ENCODE data around the gene ANKS1B.
A peak's percentile ranks its signal among the peaks of the same experiment; 100 is the strongest.

The ANKS1B gene

GRCh38 chr12:98698603-98699463, 1285.9 kb downstream of the ANKS1B start:
- Histone ChIP-seq H3K36me3 (peaks cover 4 to 8% (median 5%) of the 10 kb centered on the region in 3 donors), H3K4me1 (peaks cover 0 to 32% (median 12%) of the 10 kb centered on the region in 4 donors), H3K27me3 (no peaks in the 10 kb centered on the region), H3K27ac (peak overlapping the region; percentile 50 to 58), H3K4me3 (no peak overlapping the region), H3K9me3 (no peaks in the 10 kb centered on the region)
- intact Hi-C loops (cut with DNase I; ENCODE audit: low total_unique reads): no loop called here
- peak; percentile 33 to 34 for TF ChIP-seq CTCF (IDR thresholded peaks at IDR 0.05)
- DNase-seq: peak in 1 of 2 donors; percentile 34

GRCh38 chr12:98697209-98697608, 1287.5 kb downstream of the ANKS1B start:
- H3K27ac ChIP-seq: no peak overlapping the region
- no peaks in the 10 kb centered on the region for H3K27me3 ChIP-seq
- H3K4me1 ChIP-seq: peaks cover 0 to 32% (median 12%) of the 10 kb centered on the region in 4 donors
- peaks cover 8 to 13% (median 10%) of the 10 kb centered on the region in 3 donors for H3K36me3 ChIP-seq
- DNase-seq: no peak
- intact Hi-C loops (cut with DNase I; ENCODE audit: low total_unique reads): no loop called here
- H3K4me3 ChIP-seq: no peak overlapping the region
- TF ChIP-seq CTCF (IDR thresholded peaks at IDR 0.05): no peak
- H3K9me3 ChIP-seq: no peaks in the 10 kb centered on the region

- intact Hi-C loops (cut with DNase I; ENCODE audit: low total_unique reads): no loop called here
- Histone ChIP-seq H3K27me3 (no peaks in the 10 kb centered on the region), H3K27ac (no peak overlapping the region), H3K9me3 (no peaks in the 10 kb centered on the region), H3K36me3 (peaks cover 8 to 19% (median 13%) of the 10 kb centered on the region in 3 donors), H3K4me3 (no peak overlapping the region), H3K4me1 (peaks cover 0 to 24% (median 12%) of the 10 kb centered on the region in 4 donors)
- DNase-seq: no peak
- TF ChIP-seq CTCF (IDR thresholded peaks at IDR 0.05): no peak
These were observed 1288.6 kb downstream of the ANKS1B start for GRCh38 chr12:98696036-98696646.

- intact Hi-C loops (cut with DNase I; ENCODE audit: low total_unique reads): no loop called here
- DNase-seq: no peak
- no peaks in the 10 kb centered on the region for H3K9me3 ChIP-seq
- no peak overlapping the region for H3K4me3 ChIP-seq
- H3K27ac ChIP-seq: no peak overlapping the region
- TF ChIP-seq CTCF (IDR thresholded peaks at IDR 0.05): no peak
- peaks cover 39 to 54% (median 50%) of the 10 kb centered on the region in 3 donors for H3K36me3 ChIP-seq
- H3K4me1 ChIP-seq: no peaks in the 10 kb centered on the region
- H3K27me3 ChIP-seq: no peaks in the 10 kb centered on the region
These were observed 1293.4 kb downstream of the ANKS1B start for GRCh38 chr12:98691351-98691750.

- Histone ChIP-seq H3K27me3 (no peaks in the 10 kb centered on the region), H3K36me3 (peaks cover 70 to 83% (median 73%) of the 10 kb centered on the region in 3 donors), H3K9me3 (no peaks in the 10 kb centered on the region), H3K4me3 (no peak overlapping the region), H3K4me1 (no peaks in the 10 kb centered on the region), H3K27ac (no peak overlapping the region)
- intact Hi-C loops (cut with DNase I; ENCODE audit: low total_unique reads): no loop called here
- DNase-seq: no peak
- no peak for TF ChIP-seq CTCF (IDR thresholded peaks at IDR 0.05)
These were observed 1298.1 kb downstream of the ANKS1B start for GRCh38 chr12:98686603-98687002.
